Common myeloid progenitor, CD34-positive (primary cell): ENCODE results near the gene CRTC1.

ENCODE experiments used
- CTCF ChIA-PET: fragments of 350-600 bp; sonication (Branson Sonifier 250); formaldehyde crosslinking; loops from one replicate; lab custom pipeline; 2021; ENCODE audit warnings: antibody characterized with exemption; lab: Charles Lee
- POLR2A ChIA-PET: fragments of 350-600 bp; sonication (Branson Sonifier 250); formaldehyde crosslinking; loops from one replicate; lab custom pipeline; 2021; ENCODE audit warnings: antibody characterized with exemption; lab: Charles Lee
- DNase-seq, 3 donors: peaks; one replicate each; pipeline versions ENCODE4 v3.0.0 to v3.0.0-alpha.2; 2013
- H3K27ac ChIP-seq, 2 experiments: 1 replicate in 1 of 2; 2 replicates in 1 of 2; pipeline ENCODE4 v1.7.0; 2013; ENCODE audit warnings: inconsistent platforms in 2 of 2, low read length in 2 of 2, mild to moderate bottlenecking in 2 of 2, low read depth in 1 of 2, moderate library complexity in 1 of 2; ENCODE audit not compliant: severe bottlenecking in 2 of 2, insufficient read depth in 1 of 2, poor library complexity in 1 of 2
- H3K27me3 ChIP-seq, 5 experiments: replicated peaks in 2 of 5; 1 replicate in 3 of 5; 2 replicates in 2 of 5; pipeline versions ENCODE4 v1.6.1 to v1.7.0; 2013; ENCODE audit warnings: low read length in 4 of 5, mild to moderate bottlenecking in 2 of 5, moderate library complexity in 2 of 5, inconsistent platforms in 1 of 5; ENCODE audit not compliant: insufficient read depth in 5 of 5, control insufficient read depth in 4 of 5
- H3K36me3 ChIP-seq, 4 experiments: 1 replicate in 2 of 4; 2 replicates in 2 of 4; pipeline versions ENCODE4 v1.6.1 to v1.7.0; 2013; ENCODE audit warnings: low read length in 3 of 4, control low read depth in 1 of 4, mild to moderate bottlenecking in 1 of 4; ENCODE audit not compliant: control insufficient read depth in 4 of 4, insufficient read depth in 4 of 4
- H3K4me1 ChIP-seq, 4 experiments: 1 replicate in 3 of 4; 2 replicates in 1 of 4; pipeline versions ENCODE4 v1.6.1 to v1.7.1; 2013; ENCODE audit warnings: low read length in 3 of 4, mild to moderate bottlenecking in 3 of 4, control low read depth in 1 of 4, inconsistent platforms in 1 of 4, moderate library complexity in 1 of 4; ENCODE audit not compliant: control insufficient read depth in 4 of 4, insufficient read depth in 4 of 4; ENCODE audit errors: control extremely low read depth in 1 of 4
- H3K4me3 ChIP-seq, 7 experiments: 1 replicate in 4 of 7; 2 replicates in 3 of 7; pipeline versions ENCODE4 v1.5.1 to v1.7.0; 2013; ENCODE audit warnings: mild to moderate bottlenecking in 7 of 7, low read length in 6 of 7, moderate library complexity in 6 of 7, inconsistent platforms in 2 of 7, low read depth in 2 of 7, control low read depth in 1 of 7; ENCODE audit not compliant: insufficient read depth in 4 of 7, control insufficient read depth in 1 of 7; ENCODE audit errors: extremely low read depth in 1 of 7
- H3K9me3 ChIP-seq, 5 experiments: 1 replicate in 4 of 5; 2 replicates in 1 of 5; pipeline versions ENCODE4 v1.6.1 to v1.7.1; 2013; ENCODE audit warnings: low read length in 4 of 5, mild to moderate bottlenecking in 2 of 5, inconsistent platforms in 1 of 5, low read depth in 1 of 5, moderate library complexity in 1 of 5; ENCODE audit not compliant: control insufficient read depth in 4 of 5, insufficient read depth in 2 of 5; ENCODE audit errors: control extremely low read depth in 1 of 5
- whole genome bisulfite sequencing: methylation state at CpG from one replicate; pipeline ENCODE4 v1.1.5; 2013; ENCODE audit not compliant: insufficient coverage; 5-methylcytosine and 5-hydroxymethylcytosine counted together

The CRTC1 gene

DNA sequence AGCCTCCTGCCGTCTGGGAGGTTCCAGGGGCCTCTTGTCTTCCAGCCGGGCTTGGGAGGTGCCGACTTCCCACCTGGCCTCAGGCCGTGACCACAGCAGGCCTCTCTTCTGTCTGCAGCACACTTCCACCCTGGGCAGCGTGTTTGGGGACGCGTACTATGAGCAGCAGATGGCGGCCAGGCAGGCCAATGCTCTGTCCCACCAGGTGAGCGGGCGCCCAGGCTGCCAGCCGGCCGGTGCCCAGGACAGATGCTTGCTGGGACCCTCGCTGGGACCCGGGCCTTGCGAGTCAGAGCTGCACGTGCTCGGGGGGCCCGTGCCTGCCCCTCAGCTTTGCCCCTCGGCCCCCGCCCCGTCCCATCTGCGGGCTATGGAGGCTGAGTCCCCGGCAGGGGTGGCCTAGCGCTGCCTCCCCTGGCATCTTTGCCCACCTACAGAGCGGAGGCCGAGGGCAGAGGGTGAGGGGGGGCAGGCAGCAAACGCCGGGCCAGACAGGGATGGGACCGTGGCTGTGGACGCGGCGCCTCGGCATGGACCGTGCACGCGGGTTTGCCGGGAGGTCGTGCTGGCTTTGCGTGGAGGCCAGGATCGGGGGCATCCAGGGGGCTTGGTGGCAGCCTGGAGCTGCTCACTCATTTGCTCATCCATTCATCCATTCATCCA, 91.4 kb downstream of the CRTC1 start:
- Histone ChIP-seq H3K27ac (no peak overlapping the region), H3K9me3 (no peaks in the 10 kb centered on the region), H3K4me3 (no peak overlapping the region)

DNA sequence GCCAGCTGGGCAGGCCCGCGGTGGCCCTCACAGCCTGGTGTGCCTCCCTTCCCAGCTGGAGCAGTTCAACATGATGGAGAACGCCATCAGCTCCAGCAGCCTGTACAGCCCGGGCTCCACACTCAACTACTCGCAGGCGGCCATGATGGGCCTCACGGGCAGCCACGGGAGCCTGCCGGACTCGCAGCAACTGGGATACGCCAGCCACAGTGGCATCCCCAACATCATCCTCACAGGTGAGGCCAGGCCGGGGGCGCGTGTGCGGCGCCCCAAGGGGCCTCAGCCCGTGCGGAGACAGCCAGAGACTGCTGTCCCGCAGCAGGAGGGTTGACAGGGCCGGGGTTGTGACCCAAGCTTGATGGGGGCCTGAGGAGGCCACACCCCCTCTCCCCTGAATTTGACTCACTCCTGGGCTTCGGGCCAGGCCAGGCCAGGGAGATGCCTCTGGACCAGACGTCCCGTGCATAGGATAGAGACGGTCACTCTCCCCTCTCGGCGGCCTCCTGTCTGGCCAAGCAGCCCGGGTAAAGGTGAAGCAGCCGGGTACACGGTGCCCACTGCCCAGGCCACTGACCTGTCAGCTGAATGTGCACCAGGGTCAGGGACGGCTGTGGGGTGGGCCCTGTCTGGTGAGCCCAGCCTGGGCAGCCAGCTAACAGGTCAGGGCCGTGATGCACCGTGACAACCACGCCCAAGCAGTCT, 92.3 kb downstream of the CRTC1 start:
- peaks cover 0 to 13% (median 4%) of the 10 kb centered on the region in 5 experiments for H3K27me3 ChIP-seq
- ChIA-PET CTCF (no interaction called here), POLR2A (no interaction called here)
- H3K9me3 ChIP-seq: no peaks in the 10 kb centered on the region
- WGBS: 96% methylated on average over 33 of the region's 33 CpGs
- peaks cover 0 to 4% (median 0%) of the 10 kb centered on the region in 4 experiments for H3K4me1 ChIP-seq
- H3K36me3 ChIP-seq: no peaks in the 10 kb centered on the region
- H3K27ac ChIP-seq: no peak overlapping the region
- H3K4me3 ChIP-seq: no peak overlapping the region
- DNase-seq: no peak

More for the DNA sequence above, 91.4 kb downstream of the CRTC1 start:
- no peak for DNase-seq
- Histone ChIP-seq H3K4me1 (peaks cover 0 to 4% (median 0%) of the 10 kb centered on the region in 4 experiments), H3K27me3 (peaks cover 0 to 13% (median 4%) of the 10 kb centered on the region in 5 experiments), H3K36me3 (no peaks in the 10 kb centered on the region)
- POLR2A ChIA-PET: interaction anchor here (0.6 kb wide), 1 partner anchor 63 kb away, joined by 3 read pairs; no protein-coding TSS in a partner anchor
- CTCF ChIA-PET: no interaction called here
- 94% methylated on average over 33 of the region's 40 CpGs for WGBS

DNA sequence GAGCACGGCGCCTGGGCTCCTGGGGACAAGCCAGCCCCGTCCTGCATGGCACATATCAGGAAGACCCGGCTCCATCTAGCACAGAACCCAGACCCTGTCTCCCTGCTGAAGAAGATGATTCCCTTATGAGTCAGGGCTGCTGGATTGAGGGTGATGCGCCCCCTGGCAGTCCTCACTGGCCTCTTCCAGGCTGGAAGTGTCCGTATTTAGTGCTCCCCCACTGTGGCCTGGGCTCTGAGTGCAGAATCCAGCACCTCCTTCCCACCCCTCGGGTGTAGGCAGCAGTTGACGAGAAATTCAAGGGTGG, 92.8 kb downstream of the CRTC1 start:
- H3K9me3 ChIP-seq: no peaks in the 10 kb centered on the region
- ChIA-PET CTCF (no interaction called here), POLR2A (no interaction called here)
- peaks cover 0 to 4% (median 0%) of the 10 kb centered on the region in 4 experiments for H3K4me1 ChIP-seq
- peaks cover 0 to 13% (median 4%) of the 10 kb centered on the region in 5 experiments for H3K27me3 ChIP-seq
- H3K36me3 ChIP-seq: no peaks in the 10 kb centered on the region
- no peak overlapping the region for H3K27ac ChIP-seq
- H3K4me3 ChIP-seq: no peak overlapping the region
- 93% methylated on average over 6 of the region's 8 CpGs for WGBS
- no peak for DNase-seq

DNA sequence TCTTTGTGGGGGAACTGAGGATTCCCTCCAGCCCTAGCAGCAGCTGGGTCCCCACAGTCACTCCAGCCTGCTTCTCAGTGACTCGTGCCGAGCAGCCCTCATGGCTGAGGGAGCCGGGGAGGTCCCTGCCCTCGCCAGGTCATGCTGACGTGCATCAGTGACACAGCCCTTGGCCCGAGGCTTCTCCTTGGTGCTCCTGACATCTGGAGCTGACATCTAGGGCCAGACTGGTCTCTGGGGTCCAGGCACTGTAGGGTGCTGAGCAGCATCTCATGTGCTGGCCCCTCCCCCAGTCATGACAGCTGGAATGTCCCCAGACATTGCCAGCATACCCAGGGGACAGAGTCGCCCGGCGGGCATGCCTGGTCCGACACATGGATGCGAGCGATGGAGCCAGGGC, 93.3 kb downstream of the CRTC1 start:
- Histone ChIP-seq H3K9me3 (no peaks in the 10 kb centered on the region), H3K4me1 (peaks cover 0 to 4% (median 0%) of the 10 kb centered on the region in 4 experiments), H3K36me3 (no peaks in the 10 kb centered on the region), H3K27me3 (peaks cover 0 to 13% (median 4%) of the 10 kb centered on the region in 5 experiments), H3K4me3 (no peak overlapping the region), H3K27ac (no peak overlapping the region)
- POLR2A ChIA-PET: interaction anchor here (0.7 kb wide), 1 partner anchor 18 kb away, joined by 5 read pairs; no protein-coding TSS in a partner anchor
- 95% methylated on average over 11 of the region's 12 CpGs for WGBS
- DNase-seq: no peak
- CTCF ChIA-PET: no interaction called here

DNA sequence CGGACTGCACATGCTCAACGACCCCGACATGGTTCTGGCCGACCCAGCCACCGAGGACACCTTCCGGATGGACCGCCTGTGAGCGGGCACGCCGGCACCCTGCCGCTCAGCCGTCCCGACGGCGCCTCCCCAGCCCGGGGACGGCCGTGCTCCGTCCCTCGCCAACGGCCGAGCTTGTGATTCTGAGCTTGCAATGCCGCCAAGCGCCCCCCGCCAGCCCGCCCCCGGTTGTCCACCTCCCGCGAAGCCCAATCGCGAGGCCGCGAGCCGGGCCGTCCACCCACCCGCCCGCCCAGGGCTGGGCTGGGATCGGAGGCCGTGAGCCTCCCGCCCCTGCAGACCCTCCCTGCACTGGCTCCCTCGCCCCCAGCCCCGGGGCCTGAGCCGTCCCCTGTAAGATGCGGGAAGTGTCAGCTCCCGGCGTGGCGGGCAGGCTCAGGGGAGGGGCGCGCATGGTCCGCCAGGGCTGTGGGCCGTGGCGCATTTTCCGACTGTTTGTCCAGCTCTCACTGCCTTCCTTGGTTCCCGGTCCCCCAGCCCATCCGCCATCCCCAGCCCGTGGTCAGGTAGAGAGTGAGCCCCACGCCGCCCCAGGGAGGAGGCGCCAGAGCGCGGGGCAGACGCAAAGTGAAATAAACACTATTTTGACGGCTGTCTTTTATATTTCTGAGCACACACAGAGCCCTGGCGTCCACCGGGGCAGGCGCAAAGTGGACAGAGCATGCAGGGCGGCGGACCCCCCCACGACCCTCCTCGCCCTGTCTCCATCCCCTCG, 94.0 kb downstream of the CRTC1 start:
- ChIA-PET POLR2A (interaction anchor here (0.7 kb wide), 1 partner anchor 17 kb away, joined by 5 read pairs; no protein-coding TSS in a partner anchor), CTCF (no interaction called here)
- no peak for DNase-seq
- WGBS: 76% methylated on average over 63 of the region's 71 CpGs
- Histone ChIP-seq H3K27ac (no peak overlapping the region), H3K27me3 (peaks cover 0 to 13% (median 2%) of the 10 kb centered on the region in 5 experiments), H3K36me3 (no peaks in the 10 kb centered on the region), H3K9me3 (no peaks in the 10 kb centered on the region), H3K4me3 (no peak overlapping the region), H3K4me1 (peaks cover 0 to 4% (median under 1%) of the 10 kb centered on the region in 4 experiments)

DNA sequence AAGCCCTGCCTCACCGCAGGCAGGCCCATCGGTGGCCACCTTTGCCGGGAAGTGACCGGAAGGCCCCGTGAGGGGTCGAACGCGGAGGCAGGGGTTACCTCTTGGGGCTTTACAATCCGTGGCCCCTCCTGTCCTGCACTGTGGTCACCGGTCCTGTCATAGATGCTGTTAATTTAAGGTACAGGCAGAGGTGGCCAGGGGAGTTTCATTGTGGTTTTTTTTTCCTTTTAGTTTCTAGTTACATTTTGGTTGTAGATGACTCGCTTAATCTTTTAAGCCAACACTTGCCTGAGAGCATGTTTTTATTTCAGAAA, 94.6 kb downstream of the CRTC1 start:
- Histone ChIP-seq H3K4me1 (peaks cover 0 to 4% (median under 1%) of the 10 kb centered on the region in 4 experiments), H3K4me3 (no peak overlapping the region), H3K27me3 (peaks cover 0 to 13% (median 2%) of the 10 kb centered on the region in 5 experiments), H3K36me3 (no peaks in the 10 kb centered on the region), H3K9me3 (no peaks in the 10 kb centered on the region), H3K27ac (no peak overlapping the region)
- no peak for DNase-seq
- POLR2A ChIA-PET: no interaction called here
- CTCF ChIA-PET: no interaction called here
- WGBS: 54% methylated on average over 7 of the region's 11 CpGs
